ENCODE data around the gene FUT9.

The FUT9 gene

DNA sequence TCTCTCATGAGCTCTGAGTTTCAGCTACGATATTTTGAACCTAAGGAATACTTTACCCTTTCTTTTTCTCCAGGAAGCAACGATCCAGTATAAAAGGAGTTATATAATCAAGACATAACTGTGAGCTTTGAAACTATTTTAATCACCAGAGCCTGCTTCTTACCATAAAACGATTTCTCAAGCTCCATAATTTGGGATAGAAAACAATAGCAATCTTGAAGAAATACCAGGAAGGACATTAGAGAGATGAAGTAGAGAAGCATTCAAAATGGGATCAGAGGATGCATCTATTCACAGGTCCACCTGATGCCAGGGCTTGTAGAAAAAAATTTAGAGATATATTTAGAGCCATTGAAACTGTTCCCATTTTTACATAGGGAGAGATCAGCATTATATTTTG lies 135.9 kb downstream of the FUT9 start:
- TF ChIP-seq YY1 (IDR thresholded peaks at IDR 0.05; ENCODE audit: insufficient read depth, insufficient read length): no peak
- TF ChIP-seq ZNF274 (IDR thresholded peaks at IDR 0.05; ENCODE audit: low read depth, low read length): no peak
- no peak for TF ChIP-seq SUZ12 (IDR thresholded peaks at IDR 0.05; ENCODE audit: extremely low read depth, insufficient read depth, insufficient read length)
- Histone ChIP-seq H3K36me3 (ENCODE audit: insufficient read depth, insufficient read length, low read length) (no peaks in the 10 kb centered on the region), H3K27me3 (ENCODE audit: insufficient read depth, insufficient read length) (no peaks in the 10 kb centered on the region), H3K4me3 (ENCODE audit: insufficient read length, low read depth) (no peak overlapping the region), H3K9me3 (ENCODE audit: insufficient read depth, low read length) (no peaks in the 10 kb centered on the region), H3K9ac (ENCODE audit: insufficient read length, low read depth) (no peak overlapping the region), H3K4me1 (ENCODE audit: insufficient read depth, insufficient read length) (no peaks in the 10 kb centered on the region)
- DNase-seq (ENCODE audit: low read depth, low spot score): no peak

DNA sequence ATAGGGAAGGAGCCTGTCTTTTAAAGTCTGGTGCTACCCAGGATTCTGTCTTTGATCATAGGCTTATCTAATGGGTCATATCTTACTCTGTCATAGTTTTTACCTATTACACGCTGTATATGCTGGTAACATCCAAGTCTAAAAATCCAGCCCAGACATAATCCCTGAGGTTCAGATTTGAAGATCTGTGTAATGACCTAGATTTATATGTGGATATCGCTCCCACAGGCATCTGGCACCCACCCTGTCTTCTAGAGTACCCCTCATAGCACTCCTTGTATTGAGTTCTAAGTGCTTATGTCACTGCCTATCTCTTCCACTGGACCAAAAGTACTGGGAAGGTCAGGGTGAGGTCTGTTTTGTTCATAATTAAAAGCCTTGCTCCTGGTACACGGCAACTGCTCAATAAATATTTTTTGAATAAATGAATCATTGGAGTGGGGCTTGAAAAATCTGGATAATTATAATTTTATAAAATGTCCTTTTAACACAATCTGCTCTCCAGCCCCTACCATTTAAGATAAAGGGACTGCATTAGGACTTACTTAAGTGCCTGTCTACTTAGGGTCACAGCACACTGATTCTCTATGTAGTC lies 136.4 kb downstream of the FUT9 start:
- Histone ChIP-seq H3K4me1 (ENCODE audit: insufficient read depth, insufficient read length) (no peaks in the 10 kb centered on the region), H3K4me3 (ENCODE audit: insufficient read length, low read depth) (no peak overlapping the region), H3K9me3 (ENCODE audit: insufficient read depth, low read length) (no peaks in the 10 kb centered on the region), H3K9ac (ENCODE audit: insufficient read length, low read depth) (no peak overlapping the region), H3K36me3 (ENCODE audit: insufficient read depth, insufficient read length, low read length) (no peaks in the 10 kb centered on the region), H3K27me3 (ENCODE audit: insufficient read depth, insufficient read length) (no peaks in the 10 kb centered on the region)
- no peak for TF ChIP-seq YY1 (IDR thresholded peaks at IDR 0.05; ENCODE audit: insufficient read depth, insufficient read length)
- no peak for TF ChIP-seq ZNF274 (IDR thresholded peaks at IDR 0.05; ENCODE audit: low read depth, low read length)
- TF ChIP-seq SUZ12 (IDR thresholded peaks at IDR 0.05; ENCODE audit: extremely low read depth, insufficient read depth, insufficient read length): no peak
- no peak for DNase-seq (ENCODE audit: low read depth, low spot score)

GRCh38 chr6:96153775-96154174 lies 138.0 kb downstream of the FUT9 start:
- Histone ChIP-seq H3K9me3 (ENCODE audit: insufficient read depth, low read length) (no peaks in the 10 kb centered on the region), H3K36me3 (ENCODE audit: insufficient read depth, insufficient read length, low read length) (no peaks in the 10 kb centered on the region), H3K4me3 (ENCODE audit: insufficient read length, low read depth) (no peak overlapping the region), H3K27me3 (ENCODE audit: insufficient read depth, insufficient read length) (no peaks in the 10 kb centered on the region), H3K9ac (ENCODE audit: insufficient read length, low read depth) (no peak overlapping the region), H3K4me1 (ENCODE audit: insufficient read depth, insufficient read length) (no peaks in the 10 kb centered on the region)
- no peak for TF ChIP-seq ZNF274 (IDR thresholded peaks at IDR 0.05; ENCODE audit: low read depth, low read length)
- TF ChIP-seq SUZ12 (IDR thresholded peaks at IDR 0.05; ENCODE audit: extremely low read depth, insufficient read depth, insufficient read length): no peak
- no peak for TF ChIP-seq YY1 (IDR thresholded peaks at IDR 0.05; ENCODE audit: insufficient read depth, insufficient read length)
- DNase-seq (ENCODE audit: low read depth, low spot score): no peak

GRCh38 chr6:96156425-96156824 lies 140.7 kb downstream of the FUT9 start:
- no peaks in the 10 kb centered on the region for H3K36me3 ChIP-seq (ENCODE audit: insufficient read depth, insufficient read length, low read length)
- H3K9ac ChIP-seq (ENCODE audit: insufficient read length, low read depth): no peak overlapping the region
- TF ChIP-seq YY1 (IDR thresholded peaks at IDR 0.05; ENCODE audit: insufficient read depth, insufficient read length) (no peak), ZNF274 (IDR thresholded peaks at IDR 0.05; ENCODE audit: low read depth, low read length) (no peak), SUZ12 (IDR thresholded peaks at IDR 0.05; ENCODE audit: extremely low read depth, insufficient read depth, insufficient read length) (no peak)
- H3K9me3 ChIP-seq (ENCODE audit: insufficient read depth, low read length): no peaks in the 10 kb centered on the region
- no peaks in the 10 kb centered on the region for H3K4me1 ChIP-seq (ENCODE audit: insufficient read depth, insufficient read length)
- no peak overlapping the region for H3K4me3 ChIP-seq (ENCODE audit: insufficient read length, low read depth)
- no peaks in the 10 kb centered on the region for H3K27me3 ChIP-seq (ENCODE audit: insufficient read depth, insufficient read length)
- no peak for DNase-seq (ENCODE audit: low read depth, low spot score)

DNA sequence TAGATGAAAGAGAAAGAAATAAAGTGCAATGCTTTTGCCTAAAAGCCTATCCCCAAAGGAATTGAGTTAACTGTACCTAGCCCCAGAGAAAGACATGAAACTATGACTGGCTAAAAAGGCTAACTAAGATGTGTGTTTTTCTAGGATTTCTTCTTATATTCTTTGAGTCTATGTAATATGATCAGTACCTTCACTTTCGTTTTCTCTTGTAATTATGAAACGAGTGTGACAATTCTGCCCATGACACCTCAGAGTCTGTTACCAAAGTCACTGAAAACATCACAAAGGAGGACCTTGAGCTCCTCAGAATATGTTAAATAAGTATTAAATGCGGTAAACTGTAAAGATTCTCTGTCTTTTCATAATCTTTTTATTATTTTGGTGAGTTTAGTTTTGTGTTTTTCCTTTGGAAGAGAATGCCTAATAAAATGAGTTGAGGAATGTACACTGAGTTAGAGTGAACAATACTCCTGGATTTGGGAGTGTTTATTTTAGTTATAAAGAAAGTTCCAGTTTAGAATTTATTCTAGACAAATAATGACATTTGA lies 141.3 kb downstream of the FUT9 start:
- Histone ChIP-seq H3K4me3 (ENCODE audit: insufficient read length, low read depth) (no peak overlapping the region), H3K36me3 (ENCODE audit: insufficient read depth, insufficient read length, low read length) (no peaks in the 10 kb centered on the region), H3K9ac (ENCODE audit: insufficient read length, low read depth) (no peak overlapping the region), H3K27me3 (ENCODE audit: insufficient read depth, insufficient read length) (no peaks in the 10 kb centered on the region), H3K9me3 (ENCODE audit: insufficient read depth, low read length) (no peaks in the 10 kb centered on the region), H3K4me1 (ENCODE audit: insufficient read depth, insufficient read length) (no peaks in the 10 kb centered on the region)
- TF ChIP-seq ZNF274 (IDR thresholded peaks at IDR 0.05; ENCODE audit: low read depth, low read length): no peak
- TF ChIP-seq SUZ12 (IDR thresholded peaks at IDR 0.05; ENCODE audit: extremely low read depth, insufficient read depth, insufficient read length): no peak
- TF ChIP-seq YY1 (IDR thresholded peaks at IDR 0.05; ENCODE audit: insufficient read depth, insufficient read length): no peak
- DNase-seq (ENCODE audit: low read depth, low spot score): no peak

- DNase-seq (ENCODE audit: low read depth, low spot score): peak; percentile 43
- no peak overlapping the region for H3K9ac ChIP-seq (ENCODE audit: insufficient read length, low read depth)
- no peaks in the 10 kb centered on the region for H3K9me3 ChIP-seq (ENCODE audit: insufficient read depth, low read length)
- H3K4me3 ChIP-seq (ENCODE audit: insufficient read length, low read depth): no peak overlapping the region
- TF ChIP-seq SUZ12 (IDR thresholded peaks at IDR 0.05; ENCODE audit: extremely low read depth, insufficient read depth, insufficient read length) (no peak), ZNF274 (IDR thresholded peaks at IDR 0.05; ENCODE audit: low read depth, low read length) (no peak), YY1 (IDR thresholded peaks at IDR 0.05; ENCODE audit: insufficient read depth, insufficient read length) (no peak)
- H3K27me3 ChIP-seq (ENCODE audit: insufficient read depth, insufficient read length): no peaks in the 10 kb centered on the region
- H3K36me3 ChIP-seq (ENCODE audit: insufficient read depth, insufficient read length, low read length): no peaks in the 10 kb centered on the region
- no peaks in the 10 kb centered on the region for H3K4me1 ChIP-seq (ENCODE audit: insufficient read depth, insufficient read length)
These were observed 146.9 kb downstream of the FUT9 start for GRCh38 chr6:96162711-96163120.

GRCh38 chr6:96164802-96165201 lies 149.0 kb downstream of the FUT9 start:
- DNase-seq (ENCODE audit: low read depth, low spot score): no peak
- Histone ChIP-seq H3K4me1 (ENCODE audit: insufficient read depth, insufficient read length) (no peaks in the 10 kb centered on the region), H3K4me3 (ENCODE audit: insufficient read length, low read depth) (no peak overlapping the region), H3K27me3 (ENCODE audit: insufficient read depth, insufficient read length) (no peaks in the 10 kb centered on the region), H3K9me3 (ENCODE audit: insufficient read depth, low read length) (no peaks in the 10 kb centered on the region), H3K36me3 (ENCODE audit: insufficient read depth, insufficient read length, low read length) (no peaks in the 10 kb centered on the region), H3K9ac (ENCODE audit: insufficient read length, low read depth) (no peak overlapping the region)
- TF ChIP-seq YY1 (IDR thresholded peaks at IDR 0.05; ENCODE audit: insufficient read depth, insufficient read length) (no peak), SUZ12 (IDR thresholded peaks at IDR 0.05; ENCODE audit: extremely low read depth, insufficient read depth, insufficient read length) (no peak), ZNF274 (IDR thresholded peaks at IDR 0.05; ENCODE audit: low read depth, low read length) (no peak)

Measured in NT2/D1 (cell line).